Panc1 (cell line): ENCODE data around the gene BRINP2. TPM values are rescaled to one million over a fixed set of nuclear protein-coding genes. Genes with fewer than 3 reads are reported as not detected.

Source experiments
- ATAC-seq: fragments of 200-7000 bp; cut with Tn5 transposase; 2 replicates; pipeline ENCODE4 v1.9.1; 2020; ENCODE audit warnings: mild to moderate bottlenecking, moderate library complexity
- BruUV-seq: library from RNA; stranded (reverse); fragments of 400-500 nt; replicated peaks from 2 replicates; lab custom pipeline; 2021; lab: Mats Ljungman, UMichigan
- CTCF ChIA-PET: fragments of 300-600 bp; sonication (Branson Sonifier 250); formaldehyde crosslinking; loops from one replicate; lab custom pipeline; 2022; ENCODE audit warnings: antibody characterized with exemption; lab: Charles Lee
- POLR2A ChIA-PET: fragments of 300-600 bp; sonication (Branson Sonifier 250); formaldehyde crosslinking; loops from one replicate; lab custom pipeline; 2022; ENCODE audit warnings: antibody characterized with exemption; lab: Charles Lee
- DNase-seq: peaks from one replicate; pipeline ENCODE4 v3.0.0-alpha.2; 2010; ENCODE audit warnings: low read depth, low spot score
- H3K27ac ChIP-seq: 2 replicates; pipeline ENCODE4 v1.5.1; 2011; ENCODE audit warnings: mild to moderate bottlenecking, low read length, inconsistent platforms
- H3K27me3 ChIP-seq: fragments of 200-500 bp; sonication (Bioruptor generic); 2 replicates; pipeline ENCODE4 v1.6.0; 2014; ENCODE audit warnings: low read length, inconsistent platforms; ENCODE audit not compliant: control insufficient read depth, insufficient read depth
- H3K36me3 ChIP-seq: fragments of 200-500 bp; sonication (Bioruptor generic); 2 replicates; pipeline ENCODE4 v1.5.1; 2014; ENCODE audit warnings: inconsistent platforms, mild to moderate bottlenecking, low read length, moderate library complexity; ENCODE audit not compliant: control insufficient read depth, insufficient read depth
- H3K4me1 ChIP-seq: 2 replicates; pipeline ENCODE4 v1.5.1; 2011; ENCODE audit warnings: inconsistent platforms, mild to moderate bottlenecking, low read length, moderate library complexity; ENCODE audit not compliant: control insufficient read depth, insufficient read depth
- H3K4me3 ChIP-seq, 2 experiments: 2 replicates each; pipeline ENCODE4 v1.5.1; 2011 to 2012; ENCODE audit warnings: low read depth in 2 of 2, low read length in 2 of 2, mild to moderate bottlenecking in 2 of 2, inconsistent platforms in 1 of 2, moderate library complexity in 1 of 2
- H3K9me3 ChIP-seq: fragments of 200-500 bp; sonication (Bioruptor generic); 2 replicates; pipeline ENCODE4 v1.5.1; 2014; ENCODE audit warnings: low read depth, mild to moderate bottlenecking, inconsistent platforms, low read length, moderate library complexity; ENCODE audit not compliant: control insufficient read depth, insufficient read depth
- CTCF ChIP-seq: fragments of 450-650 bp; IDR thresholded peaks from 2 replicates; pipeline ENCODE4 v1.5.1; 2017; ENCODE audit warnings: mild to moderate bottlenecking
- POLR2AphosphoS5 ChIP-seq: IDR thresholded peaks from 2 replicates; pipeline ENCODE4 v1.6.1; 2012; ENCODE audit warnings: mild to moderate bottlenecking, low read depth, low read length, moderate library complexity
- REST ChIP-seq, 2 experiments: IDR thresholded peaks; 2 replicates each; pipeline ENCODE4 v1.6.1; 2011 to 2012; ENCODE audit warnings: low read depth in 2 of 2, control low read depth in 1 of 2, low read length in 1 of 2, mild to moderate bottlenecking in 1 of 2, moderate library complexity in 1 of 2; ENCODE audit not compliant: insufficient read depth in 1 of 2
- SIN3A ChIP-seq: IDR thresholded peaks from 2 replicates; pipeline ENCODE4 v1.6.1; 2012; ENCODE audit warnings: low read depth, mild to moderate bottlenecking, low read length, moderate library complexity, borderline replicate concordance; ENCODE audit not compliant: insufficient read depth
- TCF7L2 ChIP-seq: IDR thresholded peaks from 2 replicates; pipeline ENCODE4 v1.6.1; 2011; ENCODE audit warnings: mild to moderate bottlenecking, low read depth, low read length, inconsistent platforms
- in situ Hi-C: cut with HindIII; loops from 2 replicates; pipeline ENCODE4 v1.10.0; 2016; ENCODE audit warnings: low sequenced_read_pairs, low pct_unique_long_range_greater_than_20kb
- intact Hi-C: fragments of 100-400 bp; cut with micrococcal nuclease; formaldehyde crosslinking; loops from one replicate; pipeline ENCODE4 v1.10.0; 2022; ENCODE audit not compliant: unreplicated experiment
- total RNA-seq: library from RNA; stranded (reverse); gene quantifications from one replicate; pipeline ENCODE4 v1.2.1, GENCODE V29; 2021; ENCODE audit not compliant: unreplicated experiment

Gene BRINP2
- total RNA-seq, 1 experiment from 2014 or later, result not detected

GRCh38 chr1:177309880-177310279 lies 139.1 kb downstream of the BRINP2 start:
- CTCF ChIA-PET, result no interaction called here
- no peak for TF ChIP-seq POLR2AphosphoS5
- TF ChIP-seq TCF7L2, result no peak
- no peak for TF ChIP-seq CTCF
- no peak for TF ChIP-seq REST (IDR thresholded peaks at IDR 0.05; ENCODE audit: insufficient read depth in 1 of 2, low read depth in 2 of 2, low read length in 1 of 2)
- no peak for TF ChIP-seq SIN3A
- POLR2A ChIA-PET, result no interaction called here
- no peak for ATAC-seq
- DNase-seq, result no peak
- no peaks in the 10 kb centered on the region for H3K9me3 ChIP-seq
- H3K27me3 ChIP-seq, result no peaks in the 10 kb centered on the region
- no peak overlapping the region for H3K4me3 ChIP-seq
- in situ Hi-C loops (no loop called here), intact Hi-C loops (no loop called here)
- no peaks in the 10 kb centered on the region for H3K4me1 ChIP-seq
- BruUV-seq, result no TSS peak
- H3K36me3 ChIP-seq, result no peaks in the 10 kb centered on the region
- no peak overlapping the region for H3K27ac ChIP-seq

GRCh38 chr1:177310326-177310725 lies 139.6 kb downstream of the BRINP2 start:
- ChIA-PET CTCF (no interaction called here), POLR2A (no interaction called here)
- in situ Hi-C loops (no loop called here), intact Hi-C loops (no loop called here)
- no peak overlapping the region for H3K27ac ChIP-seq
- no TSS peak for BruUV-seq
- no peak for ATAC-seq
- H3K9me3 ChIP-seq, result no peaks in the 10 kb centered on the region
- H3K36me3 ChIP-seq, result no peaks in the 10 kb centered on the region
- TF ChIP-seq TCF7L2 (no peak), SIN3A (no peak), REST (IDR thresholded peaks at IDR 0.05; ENCODE audit: insufficient read depth in 1 of 2, low read depth in 2 of 2, low read length in 1 of 2) (no peak), POLR2AphosphoS5 (no peak), CTCF (no peak)
- H3K4me1 ChIP-seq, result no peaks in the 10 kb centered on the region
- H3K27me3 ChIP-seq, result no peaks in the 10 kb centered on the region
- no peak for DNase-seq
- H3K4me3 ChIP-seq, result no peak overlapping the region
